C4-2B (cell line): Measurements from ENCODE around the gene PATJ.
"Not testable (repeated sequence)": the region's sequence is repeated elsewhere in the genome, so short reads cannot be mapped to it uniquely, and the experiment has no call there.

Experiments
- ZFX ChIP-seq: fragments of 450-650 bp; IDR thresholded peaks from 2 replicates; pipeline ENCODE4 v1.6.1; 2017
- TF ChIP-seq, protein P1 (sequence below): fragments of 450-650 bp; conservative IDR thresholded peaks from 2 replicates; pipeline ENCODE4 v1.5.1; 2017; ENCODE audit warnings: mild to moderate bottlenecking

DNA sequence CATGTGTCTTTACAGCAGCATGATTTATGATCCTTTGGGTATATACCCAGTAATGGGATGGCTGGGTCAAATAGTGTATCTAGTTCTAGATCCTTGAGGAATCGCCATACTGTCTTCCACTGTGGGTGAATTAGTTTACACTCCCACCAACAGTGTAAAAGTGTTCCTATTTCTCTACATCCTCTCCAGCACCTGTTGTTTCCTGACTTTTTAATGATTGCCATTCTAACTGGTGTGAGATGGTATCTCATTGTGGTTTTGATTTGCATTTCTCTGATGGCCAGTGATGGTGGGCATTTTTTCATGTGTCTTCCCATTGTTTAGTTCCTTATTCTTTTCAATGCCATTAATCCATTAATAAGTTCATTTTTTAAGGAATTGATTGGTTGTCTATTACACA, 58.8 kb downstream of the PATJ start:
- TF ChIP-seq, protein P1, sequence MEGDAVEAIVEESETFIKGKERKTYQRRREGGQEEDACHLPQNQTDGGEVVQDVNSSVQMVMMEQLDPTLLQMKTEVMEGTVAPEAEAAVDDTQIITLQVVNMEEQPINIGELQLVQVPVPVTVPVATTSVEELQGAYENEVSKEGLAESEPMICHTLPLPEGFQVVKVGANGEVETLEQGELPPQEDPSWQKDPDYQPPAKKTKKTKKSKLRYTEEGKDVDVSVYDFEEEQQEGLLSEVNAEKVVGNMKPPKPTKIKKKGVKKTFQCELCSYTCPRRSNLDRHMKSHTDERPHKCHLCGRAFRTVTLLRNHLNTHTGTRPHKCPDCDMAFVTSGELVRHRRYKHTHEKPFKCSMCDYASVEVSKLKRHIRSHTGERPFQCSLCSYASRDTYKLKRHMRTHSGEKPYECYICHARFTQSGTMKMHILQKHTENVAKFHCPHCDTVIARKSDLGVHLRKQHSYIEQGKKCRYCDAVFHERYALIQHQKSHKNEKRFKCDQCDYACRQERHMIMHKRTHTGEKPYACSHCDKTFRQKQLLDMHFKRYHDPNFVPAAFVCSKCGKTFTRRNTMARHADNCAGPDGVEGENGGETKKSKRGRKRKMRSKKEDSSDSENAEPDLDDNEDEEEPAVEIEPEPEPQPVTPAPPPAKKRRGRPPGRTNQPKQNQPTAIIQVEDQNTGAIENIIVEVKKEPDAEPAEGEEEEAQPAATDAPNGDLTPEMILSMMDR, result not testable (repeated sequence)
- TF ChIP-seq ZFX, result not testable (repeated sequence)
